ENCODE data around the gene BCL6B. TPM values are rescaled to one million over a fixed set of nuclear protein-coding genes. Genes with fewer than 3 reads are reported as not detected.
A peak's percentile ranks its signal among the peaks of the same experiment; 100 is the strongest.

BCL6B gene
- total and polyA plus RNA-seq, 10 of the 15 experiments (the other 5 are each of a cell fraction or from before 2014, with no cell fraction given), result 0.06 to 0.85 (median 0.11) TPM; not detected in 1

DNA sequence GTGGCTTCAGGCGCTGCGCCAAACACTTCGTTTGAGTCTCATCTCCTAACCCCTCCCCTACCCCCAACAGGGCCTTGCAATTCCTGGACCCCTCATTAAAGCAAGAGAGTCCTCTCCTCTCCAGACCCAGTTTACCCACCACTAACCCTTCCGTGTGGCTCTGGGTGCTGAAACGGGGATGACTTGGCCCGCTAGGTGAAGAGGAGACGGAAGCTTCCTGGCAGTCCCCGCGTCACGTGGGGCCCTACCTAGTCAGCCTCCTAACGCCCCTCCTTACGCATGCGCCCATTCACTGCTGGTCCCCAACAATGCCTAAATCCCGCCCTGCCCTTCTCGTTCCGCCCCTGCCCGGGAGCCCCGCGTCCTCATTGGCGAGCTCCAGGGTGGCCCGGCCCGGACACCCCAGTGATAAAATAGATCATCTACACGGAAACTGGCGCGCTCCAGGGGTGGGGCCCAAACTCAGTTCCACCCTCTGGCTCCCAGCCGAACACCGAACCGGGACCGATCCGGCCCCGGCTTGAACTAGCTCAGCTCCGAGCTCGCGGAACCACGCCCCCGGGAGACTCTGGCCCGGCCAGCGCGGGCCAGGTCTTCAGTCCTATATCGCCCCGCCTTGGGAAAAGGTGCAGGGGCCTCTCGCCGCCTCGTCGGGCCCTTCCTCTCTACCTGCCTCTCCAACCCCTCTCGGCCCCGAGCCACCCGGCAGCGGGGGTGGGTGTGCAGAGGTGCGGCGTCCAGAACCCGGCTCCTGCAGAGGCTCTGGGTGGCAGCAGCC, 12.9 kb downstream of the BCL6B start, which contains the start of gene SLC16A13 (continued):
- TF ChIP-seq NFYB (IDR thresholded peaks at IDR 0.05; ENCODE audit: insufficient read depth, low read depth, low read length), result peak; percentile 71; the same call in 1 of the 2 replicates
- TF ChIP-seq, protein P1, sequence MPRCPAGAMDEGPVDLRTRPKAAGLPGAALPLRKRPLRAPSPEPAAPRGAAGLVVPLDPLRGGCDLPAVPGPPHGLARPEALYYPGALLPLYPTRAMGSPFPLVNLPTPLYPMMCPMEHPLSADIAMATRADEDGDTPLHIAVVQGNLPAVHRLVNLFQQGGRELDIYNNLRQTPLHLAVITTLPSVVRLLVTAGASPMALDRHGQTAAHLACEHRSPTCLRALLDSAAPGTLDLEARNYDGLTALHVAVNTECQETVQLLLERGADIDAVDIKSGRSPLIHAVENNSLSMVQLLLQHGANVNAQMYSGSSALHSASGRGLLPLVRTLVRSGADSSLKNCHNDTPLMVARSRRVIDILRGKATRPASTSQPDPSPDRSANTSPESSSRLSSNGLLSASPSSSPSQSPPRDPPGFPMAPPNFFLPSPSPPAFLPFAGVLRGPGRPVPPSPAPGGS (IDR thresholded peaks at IDR 0.05; ENCODE audit: borderline replicate concordance, insufficient read depth, low read depth, low read length, poor library complexity, severe bottlenecking), result no peak
- peak in 1 of 2 experiments; percentile 2; a peak in 1 of 4 replicates for TF ChIP-seq IKZF2 (IDR thresholded peaks at IDR 0.05)
- TF ChIP-seq KAT2A (conservative IDR thresholded peaks at IDR 0.05; ENCODE audit: control insufficient read depth, low read depth, low read length), result no peak
- TF ChIP-seq ATF7 (IDR thresholded peaks at IDR 0.05; ENCODE audit: low read depth), result no peak; the same call in none of the 2 replicates
- TF ChIP-seq SMC3 (IDR thresholded peaks at IDR 0.05; ENCODE audit: borderline replicate concordance, low read length), result no peak
- peak; percentile 97 for TF ChIP-seq POLR2AphosphoS5 (IDR thresholded peaks at IDR 0.05; ENCODE audit: low read length)
- no peak for TF ChIP-seq BCL11A (IDR thresholded peaks at IDR 0.05; ENCODE audit: low read depth, low read length)
- TF ChIP-seq, protein P2, sequence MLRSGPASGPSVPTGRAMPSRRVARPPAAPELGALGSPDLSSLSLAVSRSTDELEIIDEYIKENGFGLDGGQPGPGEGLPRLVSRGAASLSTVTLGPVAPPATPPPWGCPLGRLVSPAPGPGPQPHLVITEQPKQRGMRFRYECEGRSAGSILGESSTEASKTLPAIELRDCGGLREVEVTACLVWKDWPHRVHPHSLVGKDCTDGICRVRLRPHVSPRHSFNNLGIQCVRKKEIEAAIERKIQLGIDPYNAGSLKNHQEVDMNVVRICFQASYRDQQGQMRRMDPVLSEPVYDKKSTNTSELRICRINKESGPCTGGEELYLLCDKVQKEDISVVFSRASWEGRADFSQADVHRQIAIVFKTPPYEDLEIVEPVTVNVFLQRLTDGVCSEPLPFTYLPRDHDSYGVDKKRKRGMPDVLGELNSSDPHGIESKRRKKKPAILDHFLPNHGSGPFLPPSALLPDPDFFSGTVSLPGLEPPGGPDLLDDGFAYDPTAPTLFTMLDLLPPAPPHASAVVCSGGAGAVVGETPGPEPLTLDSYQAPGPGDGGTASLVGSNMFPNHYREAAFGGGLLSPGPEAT (IDR thresholded peaks at IDR 0.05; ENCODE audit: low read depth), result peak; percentile 69
- TF ChIP-seq NFIC (IDR thresholded peaks at IDR 0.05; ENCODE audit: low read depth, low read length), result no peak
- TF ChIP-seq, protein P3, sequence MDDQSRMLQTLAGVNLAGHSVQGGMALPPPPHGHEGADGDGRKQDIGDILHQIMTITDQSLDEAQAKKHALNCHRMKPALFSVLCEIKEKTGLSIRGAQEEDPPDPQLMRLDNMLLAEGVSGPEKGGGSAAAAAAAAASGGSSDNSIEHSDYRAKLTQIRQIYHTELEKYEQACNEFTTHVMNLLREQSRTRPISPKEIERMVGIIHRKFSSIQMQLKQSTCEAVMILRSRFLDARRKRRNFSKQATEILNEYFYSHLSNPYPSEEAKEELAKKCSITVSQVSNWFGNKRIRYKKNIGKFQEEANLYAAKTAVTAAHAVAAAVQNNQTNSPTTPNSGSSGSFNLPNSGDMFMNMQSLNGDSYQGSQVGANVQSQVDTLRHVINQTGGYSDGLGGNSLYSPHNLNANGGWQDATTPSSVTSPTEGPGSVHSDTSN (IDR thresholded peaks at IDR 0.05; ENCODE audit: insufficient replicate concordance, low read depth, low read length), result no peak
- TF ChIP-seq PAX5 (IDR thresholded peaks at IDR 0.05; ENCODE audit: borderline replicate concordance, low read depth, low read length), result peak; percentile 7; the same call in 1 of the 2 replicates
- peak; percentile 35; the same call in 1 of the 2 replicates for TF ChIP-seq CREM (IDR thresholded peaks at IDR 0.05; ENCODE audit: low read depth)
- TF ChIP-seq, protein P4, sequence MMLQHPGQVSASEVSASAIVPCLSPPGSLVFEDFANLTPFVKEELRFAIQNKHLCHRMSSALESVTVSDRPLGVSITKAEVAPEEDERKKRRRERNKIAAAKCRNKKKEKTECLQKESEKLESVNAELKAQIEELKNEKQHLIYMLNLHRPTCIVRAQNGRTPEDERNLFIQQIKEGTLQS (IDR thresholded peaks at IDR 0.05; ENCODE audit: borderline replicate concordance, extremely low read depth, low read depth, low read length), result peak; percentile 90
- TF ChIP-seq TAF1 (IDR thresholded peaks at IDR 0.05; ENCODE audit: borderline replicate concordance, low read depth, low read length), result peak; percentile 80; the same call in 1 of the 2 replicates
- TF ChIP-seq POLR2AphosphoS2 (IDR thresholded peaks at IDR 0.05; ENCODE audit: low read depth, low read length), result peak; percentile 96
- TF ChIP-seq FOXK2 (IDR thresholded peaks at IDR 0.05), result no peak
- TF ChIP-seq RB1 (IDR thresholded peaks at IDR 0.05; ENCODE audit: borderline replicate concordance), result peak; percentile 27; the same call in 1 of the 2 replicates
- TF ChIP-seq, protein P5, sequence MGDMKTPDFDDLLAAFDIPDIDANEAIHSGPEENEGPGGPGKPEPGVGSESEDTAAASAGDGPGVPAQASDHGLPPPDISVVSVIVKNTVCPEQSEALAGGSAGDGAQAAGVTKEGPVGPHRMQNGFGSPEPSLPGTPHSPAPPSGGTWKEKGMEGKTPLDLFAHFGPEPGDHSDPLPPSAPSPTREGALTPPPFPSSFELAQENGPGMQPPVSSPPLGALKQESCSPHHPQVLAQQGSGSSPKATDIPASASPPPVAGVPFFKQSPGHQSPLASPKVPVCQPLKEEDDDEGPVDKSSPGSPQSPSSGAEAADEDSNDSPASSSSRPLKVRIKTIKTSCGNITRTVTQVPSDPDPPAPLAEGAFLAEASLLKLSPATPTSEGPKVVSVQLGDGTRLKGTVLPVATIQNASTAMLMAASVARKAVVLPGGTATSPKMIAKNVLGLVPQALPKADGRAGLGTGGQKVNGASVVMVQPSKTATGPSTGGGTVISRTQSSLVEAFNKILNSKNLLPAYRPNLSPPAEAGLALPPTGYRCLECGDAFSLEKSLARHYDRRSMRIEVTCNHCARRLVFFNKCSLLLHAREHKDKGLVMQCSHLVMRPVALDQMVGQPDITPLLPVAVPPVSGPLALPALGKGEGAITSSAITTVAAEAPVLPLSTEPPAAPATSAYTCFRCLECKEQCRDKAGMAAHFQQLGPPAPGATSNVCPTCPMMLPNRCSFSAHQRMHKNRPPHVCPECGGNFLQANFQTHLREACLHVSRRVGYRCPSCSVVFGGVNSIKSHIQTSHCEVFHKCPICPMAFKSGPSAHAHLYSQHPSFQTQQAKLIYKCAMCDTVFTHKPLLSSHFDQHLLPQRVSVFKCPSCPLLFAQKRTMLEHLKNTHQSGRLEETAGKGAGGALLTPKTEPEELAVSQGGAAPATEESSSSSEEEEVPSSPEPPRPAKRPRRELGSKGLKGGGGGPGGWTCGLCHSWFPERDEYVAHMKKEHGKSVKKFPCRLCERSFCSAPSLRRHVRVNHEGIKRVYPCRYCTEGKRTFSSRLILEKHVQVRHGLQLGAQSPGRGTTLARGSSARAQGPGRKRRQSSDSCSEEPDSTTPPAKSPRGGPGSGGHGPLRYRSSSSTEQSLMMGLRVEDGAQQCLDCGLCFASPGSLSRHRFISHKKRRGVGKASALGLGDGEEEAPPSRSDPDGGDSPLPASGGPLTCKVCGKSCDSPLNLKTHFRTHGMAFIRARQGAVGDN (IDR thresholded peaks at IDR 0.05), result peak; percentile 70
- TF ChIP-seq BACH1 (IDR thresholded peaks at IDR 0.05; ENCODE audit: borderline replicate concordance), result 0 out of 2 replicates have a peak, but pooled peaks have one; percentile 37
- peak; percentile 49 for TF ChIP-seq SP1 (IDR thresholded peaks at IDR 0.05; ENCODE audit: low read depth, low read length)

All from GM12878 (cell line).